ENCODE results near the gene DTD1.
"Not testable (repeated sequence)": the region's sequence is repeated elsewhere in the genome, so short reads cannot be mapped to it uniquely, and the experiment has no call there.

The DTD1 gene

GRCh38 chr20:18748987-18749386, 161.1 kb downstream of the DTD1 start:
- DNase-seq: no peak

GRCh38 chr20:18749528-18749927, 161.7 kb downstream of the DTD1 start:
- no peak for DNase-seq

- DNase-seq: no peak
These were observed 162.9 kb downstream of the DTD1 start for GRCh38 chr20:18750735-18751134.

- DNase-seq: no peak
These were observed 166.3 kb downstream of the DTD1 start for GRCh38 chr20:18754030-18754652.

- no peak for DNase-seq
These were observed 166.8 kb downstream of the DTD1 start for GRCh38 chr20:18754653-18755045.

GRCh38 chr20:18760852-18761251, 173.0 kb downstream of the DTD1 start:
- DNase-seq: not testable (repeated sequence)

- no peak for DNase-seq
These were observed 179.8 kb downstream of the DTD1 start for GRCh38 chr20:18767676-18768075.

- no peak for DNase-seq
These were observed 185.7 kb downstream of the DTD1 start for GRCh38 chr20:18773566-18773965.

- DNase-seq: no peak
These were observed 186.4 kb downstream of the DTD1 start for GRCh38 chr20:18774207-18774606.

- no peak for DNase-seq
These were observed 187.8 kb downstream of the DTD1 start for GRCh38 chr20:18775633-18776032.

GRCh38 chr20:18778690-18779392, 191.0 kb downstream of the DTD1 start:
- DNase-seq: no peak

GRCh38 chr20:18780385-18781130, 192.7 kb downstream of the DTD1 start:
- DNase-seq: no peak

- DNase-seq: no peak
These were observed 193.7 kb downstream of the DTD1 start for GRCh38 chr20:18781509-18781908.

- no peak for DNase-seq
These were observed 195.6 kb downstream of the DTD1 start for GRCh38 chr20:18783385-18783959.

- not testable (repeated sequence) for DNase-seq
These were observed 199.2 kb downstream of the DTD1 start for GRCh38 chr20:18787046-18787445.

- DNase-seq: no peak
These were observed 200.2 kb downstream of the DTD1 start for GRCh38 chr20:18788021-18788420.

GRCh38 chr20:18790787-18791186, 202.9 kb downstream of the DTD1 start:
- DNase-seq: no peak

GRCh38 chr20:18793625-18794427, 206.0 kb downstream of the DTD1 start:
- DNase-seq: peak; percentile 91

- no peak for DNase-seq
These were observed 206.6 kb downstream of the DTD1 start for GRCh38 chr20:18794428-18794787.

GRCh38 chr20:18795366-18795765, 207.5 kb downstream of the DTD1 start:
- no peak for DNase-seq

- DNase-seq: peak; percentile 40
These were observed 208.5 kb downstream of the DTD1 start for GRCh38 chr20:18796282-18796833.

GRCh38 chr20:18801516-18801915, 213.7 kb downstream of the DTD1 start:
- DNase-seq: no peak

Data from activated CD4-positive, alpha-beta T cell treated with anti-CD3 and anti-CD28 coated beads, Interleukin-10, Interleukin-2, amounts not matched to agents 100 ng/mL and 50 ng/mL, durations not matched to agents 16 hours and 8 hours (primary cell).